Jurkat, Clone E6-1 (cell line): ENCODE data around the gene RACGAP1. TPM values are rescaled to one million over a fixed set of nuclear protein-coding genes. Genes with fewer than 3 reads are reported as not detected.

Source experiments
- DNase-seq: peaks from one replicate; pipeline ENCODE4 v3.0.0-alpha.2; 2011; ENCODE audit warnings: low read depth, low spot score
- H3K4me3 ChIP-seq: 2 replicates; pipeline ENCODE4 v1.5.1; 2011; ENCODE audit warnings: mild to moderate bottlenecking, low read length, control low read depth, moderate library complexity
- polyA plus RNA-seq: library from polyadenylated mRNA; unstranded; fragments of >200 nt; gene quantifications from one replicate; pipeline ENCODE4 v1.2.1, GENCODE V29; 2012; ENCODE audit warnings: missing spikeins; ENCODE audit not compliant: insufficient read length, insufficient read depth

RACGAP1 gene, protein sequence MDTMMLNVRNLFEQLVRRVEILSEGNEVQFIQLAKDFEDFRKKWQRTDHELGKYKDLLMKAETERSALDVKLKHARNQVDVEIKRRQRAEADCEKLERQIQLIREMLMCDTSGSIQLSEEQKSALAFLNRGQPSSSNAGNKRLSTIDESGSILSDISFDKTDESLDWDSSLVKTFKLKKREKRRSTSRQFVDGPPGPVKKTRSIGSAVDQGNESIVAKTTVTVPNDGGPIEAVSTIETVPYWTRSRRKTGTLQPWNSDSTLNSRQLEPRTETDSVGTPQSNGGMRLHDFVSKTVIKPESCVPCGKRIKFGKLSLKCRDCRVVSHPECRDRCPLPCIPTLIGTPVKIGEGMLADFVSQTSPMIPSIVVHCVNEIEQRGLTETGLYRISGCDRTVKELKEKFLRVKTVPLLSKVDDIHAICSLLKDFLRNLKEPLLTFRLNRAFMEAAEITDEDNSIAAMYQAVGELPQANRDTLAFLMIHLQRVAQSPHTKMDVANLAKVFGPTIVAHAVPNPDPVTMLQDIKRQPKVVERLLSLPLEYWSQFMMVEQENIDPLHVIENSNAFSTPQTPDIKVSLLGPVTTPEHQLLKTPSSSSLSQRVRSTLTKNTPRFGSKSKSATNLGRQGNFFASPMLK
- polyA plus RNA-seq = 133 TPM

DNA sequence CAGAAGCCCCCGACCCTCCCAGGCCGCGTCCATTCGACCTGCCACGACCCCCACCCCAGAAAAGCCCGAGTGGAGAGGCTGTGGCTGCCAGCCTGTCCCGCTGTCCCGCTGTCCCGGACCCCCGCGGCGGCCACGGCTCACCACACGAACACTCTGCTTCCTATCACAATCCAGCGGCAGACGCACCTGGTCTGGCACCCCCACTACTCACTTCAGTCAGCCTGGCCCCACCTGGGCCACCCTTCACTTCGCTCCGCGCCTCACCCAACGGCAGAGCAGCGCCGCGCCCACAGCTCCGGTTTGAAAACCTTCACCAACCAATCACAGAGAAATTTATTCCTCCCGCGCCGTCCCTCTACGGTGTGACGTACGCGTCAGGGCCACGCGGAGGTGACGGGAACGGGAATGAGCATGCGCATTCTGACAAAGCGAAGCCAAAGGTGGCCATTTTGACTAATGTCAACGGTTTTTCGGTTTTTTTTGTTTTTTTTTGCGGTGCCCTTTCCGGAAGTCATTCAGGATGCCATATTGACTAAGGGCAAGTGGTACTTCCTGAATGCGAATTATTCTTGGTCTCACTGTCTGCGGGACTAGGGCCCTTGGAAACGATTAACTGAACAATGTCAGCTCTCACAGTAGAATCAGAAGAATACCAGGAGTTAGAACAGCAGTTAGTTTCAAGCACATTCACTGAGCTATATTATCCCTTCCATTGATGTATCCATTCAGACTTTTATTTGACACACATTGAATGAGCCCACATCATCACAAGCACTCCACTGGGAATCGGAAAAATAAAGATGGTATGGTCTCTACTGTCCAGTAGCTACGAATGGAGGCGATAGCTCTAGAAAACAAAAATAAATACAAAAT is at the start of gene RACGAP1:
Gene RACGAP1, minus strand, starts transcription at position 308 of the 873 bp plus-strand sequence. CDS start 8,779 bp downstream, outside the sequence.
- peak; percentile 99 for DNase-seq
- H3K4me3 ChIP-seq = peak within 1 kb of the TSS; percentile 93

DNA sequence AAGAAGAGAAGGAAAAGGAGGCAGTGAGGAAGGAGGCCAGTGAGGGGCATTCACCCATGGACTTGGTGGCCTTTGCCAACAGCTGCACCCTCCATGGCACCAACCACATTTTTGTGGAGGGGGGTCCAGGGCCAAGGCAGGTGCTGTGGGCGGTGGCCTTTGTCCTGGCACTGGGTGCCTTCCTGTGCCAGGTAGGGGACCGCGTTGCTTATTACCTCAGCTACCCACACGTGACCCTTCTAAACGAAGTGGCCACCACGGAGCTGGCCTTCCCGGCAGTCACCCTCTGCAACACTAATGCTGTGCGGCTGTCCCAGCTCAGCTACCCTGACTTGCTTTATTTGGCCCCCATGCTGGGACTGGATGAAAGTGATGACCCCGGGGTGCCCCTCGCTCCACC is 48.4 kb upstream of the RACGAP1 start:
- H3K4me3 ChIP-seq = no peak overlapping the region
- DNase-seq = no peak

DNA sequence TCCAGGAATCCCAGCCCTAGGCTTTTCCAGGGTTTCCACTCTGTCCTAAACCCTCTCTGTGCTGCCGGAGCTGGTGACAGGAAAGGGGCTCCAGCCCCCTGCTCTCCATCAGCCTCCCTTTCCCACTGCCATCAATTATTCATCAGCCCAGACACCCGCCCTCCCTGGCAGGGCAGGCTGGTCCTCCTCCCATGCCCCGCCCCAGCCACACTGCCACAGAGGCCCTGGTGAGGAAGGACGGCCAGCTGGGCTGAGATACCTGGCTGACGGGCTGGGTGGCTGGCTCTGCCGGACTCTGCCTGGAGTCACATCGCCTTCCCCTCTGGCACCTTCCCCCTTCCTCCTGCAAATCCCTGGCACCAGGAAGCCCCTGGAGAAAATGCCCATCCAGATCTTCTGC is 47.9 kb upstream of the RACGAP1 start:
- no peak overlapping the region for H3K4me3 ChIP-seq
- DNase-seq = no peak

DNA sequence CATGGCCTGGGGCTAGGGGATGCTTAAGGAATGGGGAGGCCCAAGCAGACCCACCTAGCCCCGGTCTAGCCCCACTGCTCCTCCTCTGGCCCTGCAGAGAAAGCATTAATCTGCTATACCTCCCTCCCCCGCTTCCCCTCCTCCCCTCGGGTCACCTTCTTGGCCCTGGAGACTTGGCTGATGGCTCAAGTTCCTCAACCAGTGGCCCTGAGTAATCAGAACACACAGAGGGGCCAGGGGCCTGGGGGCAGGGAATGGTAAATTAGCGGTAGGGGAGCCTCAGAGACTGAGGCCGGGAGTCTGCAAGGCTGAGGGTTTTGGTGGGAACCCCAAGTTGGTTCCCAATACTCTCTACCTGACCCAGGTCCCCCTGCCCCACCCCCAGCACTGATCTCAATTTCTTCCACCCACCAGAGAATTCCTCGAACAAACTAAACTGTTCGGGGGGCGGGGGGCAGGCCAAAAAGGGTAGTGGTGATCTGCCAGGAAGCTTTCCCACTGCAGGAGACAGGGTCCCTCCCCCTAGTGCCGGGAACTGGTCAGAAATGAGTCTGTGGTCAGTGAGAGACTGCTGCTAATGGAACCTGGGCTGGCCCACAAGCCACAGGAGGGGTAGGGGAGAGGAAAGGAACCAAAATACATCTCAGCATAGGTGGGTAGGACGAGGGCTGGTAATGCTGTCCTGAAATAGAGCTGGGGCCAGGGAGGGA is 47.1 kb upstream of the RACGAP1 start:
- H3K4me3 ChIP-seq = no peak overlapping the region
- no peak for DNase-seq

DNA sequence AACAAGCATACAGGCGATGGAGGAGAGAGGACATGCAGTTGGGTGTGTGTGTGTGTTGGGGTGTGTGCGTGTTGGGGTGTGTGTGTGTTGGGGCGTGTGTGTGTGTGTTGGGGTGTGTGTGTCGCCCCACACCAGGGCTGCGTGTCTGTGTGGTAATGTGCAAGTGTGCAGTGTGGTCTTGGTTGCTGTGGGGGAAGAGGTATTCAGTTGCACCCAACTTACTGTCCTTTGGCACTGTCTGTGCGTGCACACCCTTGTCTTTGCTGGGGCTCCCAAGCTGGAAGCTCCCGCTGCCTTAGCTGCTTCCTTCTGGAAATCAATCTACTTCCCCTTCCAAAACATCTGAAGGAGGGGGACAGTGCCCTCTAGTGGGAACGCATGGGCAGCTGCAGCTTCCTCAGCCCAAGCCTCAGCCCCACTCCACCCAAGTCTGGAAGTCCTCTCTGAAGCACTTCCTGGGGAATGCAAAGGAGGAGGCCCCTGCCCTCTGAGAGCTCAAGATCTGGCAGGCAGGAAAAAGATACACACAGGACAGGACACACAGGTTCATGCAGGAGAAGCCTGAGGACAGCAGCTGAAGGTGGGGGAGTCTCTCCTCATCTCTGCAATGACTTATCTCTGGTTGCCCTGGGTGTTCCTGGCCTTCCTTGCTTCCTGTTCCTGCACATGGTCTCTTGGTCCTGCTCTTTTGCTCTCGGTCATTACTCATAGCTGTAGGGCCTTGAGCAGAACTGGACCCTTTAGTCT is 45.2 kb upstream of the RACGAP1 start:
- no peak overlapping the region for H3K4me3 ChIP-seq
- peak; percentile 61 for DNase-seq

DNA sequence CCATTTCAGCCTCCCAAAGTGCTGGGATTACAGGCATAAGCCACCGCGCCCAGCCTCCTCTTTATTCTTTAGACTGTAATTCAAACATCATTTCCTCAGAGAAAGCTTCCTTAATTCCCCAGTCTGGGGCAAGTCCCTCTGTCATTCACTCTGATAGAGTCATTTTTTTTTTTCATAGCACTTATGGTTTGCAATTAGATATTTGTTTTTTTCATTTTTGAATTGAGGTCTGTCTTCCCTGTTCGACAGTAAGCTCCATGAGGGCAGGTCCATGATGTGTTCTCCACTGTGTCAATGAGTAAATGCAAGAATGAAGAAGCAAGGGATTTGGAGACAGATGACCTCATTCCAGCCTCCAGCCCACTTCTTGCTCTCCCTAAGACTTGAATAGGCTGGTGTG is 44.2 kb upstream of the RACGAP1 start:
- no peak overlapping the region for H3K4me3 ChIP-seq
- no peak for DNase-seq

DNA sequence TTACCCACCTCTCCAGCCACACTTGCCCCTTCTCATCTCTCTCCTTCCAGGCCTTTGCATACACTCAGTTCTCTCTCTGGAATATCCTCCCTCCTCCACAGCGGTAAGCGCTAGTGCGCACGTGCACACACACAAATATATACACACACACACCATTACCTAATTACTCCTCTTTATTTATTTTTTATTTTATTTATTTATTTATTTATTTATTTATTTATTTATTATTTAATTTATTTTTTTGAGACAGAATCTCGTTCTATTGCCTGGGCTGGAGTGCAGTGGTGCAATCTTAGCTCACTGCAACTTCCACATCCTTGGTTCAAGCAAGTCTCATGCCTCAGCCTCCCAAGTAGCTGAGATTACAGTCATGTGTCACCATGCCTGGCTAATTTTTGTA is 43.8 kb upstream of the RACGAP1 start:
- no peak overlapping the region for H3K4me3 ChIP-seq
- DNase-seq = no peak

DNA sequence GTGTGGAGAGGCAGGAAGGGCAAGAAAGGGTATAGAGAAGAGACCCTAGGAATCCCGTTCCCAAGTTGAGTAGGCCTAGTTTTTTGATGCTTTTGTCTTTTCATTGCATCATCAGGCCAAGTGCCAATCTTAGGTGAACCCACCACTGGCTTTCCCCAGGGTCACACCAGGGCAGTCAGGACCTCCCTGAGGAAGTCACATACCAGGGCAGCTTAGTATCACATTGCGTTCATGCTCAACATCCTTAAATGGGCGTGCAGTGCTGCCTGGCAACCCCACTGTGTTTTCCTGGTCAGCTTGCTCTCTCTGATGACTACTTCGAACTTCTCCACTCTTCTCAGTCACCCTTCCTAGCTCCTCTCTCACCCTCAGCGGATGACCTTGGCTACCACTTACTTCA is 41.1 kb upstream of the RACGAP1 start:
- no peak for DNase-seq
- no peak overlapping the region for H3K4me3 ChIP-seq

DNA sequence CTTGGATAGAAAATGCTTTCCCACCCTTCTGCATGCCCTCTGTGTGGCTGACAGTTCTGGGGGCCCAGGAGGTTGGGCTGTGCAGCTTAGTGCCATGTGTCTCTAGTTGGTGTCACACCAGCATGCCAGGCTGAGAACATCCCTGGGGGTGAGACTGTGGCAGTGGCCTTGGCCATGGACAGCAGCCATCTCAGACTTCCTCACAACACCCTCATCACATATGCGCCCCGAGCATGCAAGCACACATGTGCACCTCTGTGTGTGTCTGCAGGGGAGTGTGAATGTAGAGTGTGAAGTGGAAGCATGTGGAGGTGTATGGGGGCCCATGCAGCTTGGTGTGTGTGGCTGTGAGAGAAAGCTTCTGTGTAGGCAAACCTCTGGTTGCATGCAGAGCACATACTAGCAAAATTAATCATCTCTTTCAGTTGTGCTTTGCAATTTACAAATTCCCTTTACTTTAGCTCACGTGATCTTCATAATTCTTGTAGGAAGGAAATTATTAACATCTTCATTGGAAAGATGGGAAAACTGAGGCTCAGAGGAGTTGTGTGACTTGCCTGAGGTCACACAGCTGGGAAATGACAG is 40.5 kb upstream of the RACGAP1 start:
- no peak overlapping the region for H3K4me3 ChIP-seq
- no peak for DNase-seq

DNA sequence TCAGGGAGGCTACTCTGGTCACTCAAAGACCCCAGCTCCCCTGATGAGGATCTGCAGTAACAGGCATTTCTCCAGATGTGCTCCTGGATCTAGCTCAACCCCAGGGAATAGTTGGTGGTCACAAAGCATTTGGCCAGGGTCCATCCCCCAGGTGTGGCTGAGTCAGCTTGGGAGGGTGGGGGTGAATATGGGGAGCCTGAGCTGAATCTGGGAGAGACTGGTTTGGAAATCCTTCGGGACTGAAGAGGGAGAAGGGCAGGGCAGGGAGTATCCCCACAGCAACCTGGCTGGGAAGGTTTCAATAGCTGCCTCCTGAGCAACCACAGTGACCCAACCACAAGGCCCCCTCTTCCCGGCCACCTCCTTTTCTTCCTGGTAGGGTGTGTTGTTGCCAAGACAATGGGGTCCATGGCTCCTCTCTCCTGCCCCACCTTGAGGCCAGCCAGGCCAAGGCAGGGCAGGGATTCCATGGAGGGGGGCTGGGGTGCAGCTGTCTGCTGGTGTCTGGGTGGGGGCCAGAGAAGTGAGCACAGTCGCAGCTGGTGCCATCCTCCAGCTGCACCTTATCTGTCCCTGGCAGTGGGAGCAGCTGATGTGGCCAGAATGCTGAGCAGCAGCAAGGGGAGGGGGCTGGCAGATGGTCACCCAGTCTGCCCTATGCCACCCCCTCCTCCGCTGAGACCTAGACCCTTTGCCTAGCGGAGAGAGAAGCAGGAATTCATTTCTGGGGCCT is 37.6 kb upstream of the RACGAP1 start:
- no peak overlapping the region for H3K4me3 ChIP-seq
- no peak for DNase-seq

DNA sequence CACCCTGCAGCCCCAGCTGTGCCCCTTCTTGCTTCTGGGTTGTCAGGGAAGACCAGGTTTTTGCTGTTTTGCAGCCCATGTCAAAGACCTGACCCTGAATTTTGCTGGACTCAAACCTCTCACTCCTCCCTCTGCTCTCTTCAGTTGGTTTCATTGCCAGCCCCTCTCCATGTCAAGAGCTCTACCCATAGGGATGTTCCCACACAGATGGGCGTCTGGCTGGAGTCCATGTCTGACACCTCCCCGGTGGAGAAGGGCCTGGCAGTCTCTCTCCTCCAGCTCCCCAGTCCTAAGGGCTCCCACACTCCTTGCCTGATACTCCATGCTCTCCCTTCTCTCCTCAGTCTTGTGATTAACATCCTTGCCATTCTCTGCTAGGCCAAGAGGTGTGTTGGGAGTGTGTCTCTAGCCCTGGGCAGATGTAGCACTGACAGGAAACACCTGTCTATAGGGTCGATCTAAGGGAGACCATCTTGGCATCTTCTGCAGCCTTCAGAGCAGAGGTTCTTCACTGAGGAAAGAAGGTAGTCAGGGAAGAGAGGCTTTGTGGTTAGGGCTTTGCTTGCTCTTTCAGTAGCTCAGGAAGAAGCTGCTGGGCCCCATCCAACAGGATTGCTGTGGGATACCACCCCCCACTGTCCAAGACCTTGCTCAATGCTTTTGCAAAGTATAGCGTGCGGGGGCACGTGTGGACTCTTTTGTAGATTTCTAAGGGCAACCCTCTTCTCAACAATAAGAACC is 36.8 kb upstream of the RACGAP1 start:
- peak; percentile 77 for DNase-seq

DNA sequence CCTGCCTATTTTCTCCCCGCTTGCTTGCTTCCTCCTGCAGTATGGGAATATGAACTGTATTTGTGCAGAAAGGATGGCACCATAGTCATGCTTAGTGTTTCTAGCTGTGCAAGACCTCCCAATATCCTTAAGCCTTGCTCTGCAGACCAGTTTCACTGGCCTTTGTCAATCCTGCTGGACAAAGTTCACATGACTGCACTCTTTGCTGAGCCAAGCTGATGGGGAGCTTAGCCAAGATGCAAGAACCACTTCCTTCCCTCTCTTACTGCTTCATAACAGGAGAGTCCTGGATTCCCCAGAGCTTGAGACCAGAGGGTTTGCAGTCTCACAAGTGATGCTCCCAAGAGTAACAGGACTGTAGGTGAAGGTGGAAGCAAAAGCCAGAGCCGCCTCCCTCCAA is 35.9 kb upstream of the RACGAP1 start:
- no peak overlapping the region for H3K4me3 ChIP-seq
- no peak for DNase-seq

More for the DNA sequence above, 36.8 kb upstream of the RACGAP1 start:
- no peak overlapping the region for H3K4me3 ChIP-seq

DNA sequence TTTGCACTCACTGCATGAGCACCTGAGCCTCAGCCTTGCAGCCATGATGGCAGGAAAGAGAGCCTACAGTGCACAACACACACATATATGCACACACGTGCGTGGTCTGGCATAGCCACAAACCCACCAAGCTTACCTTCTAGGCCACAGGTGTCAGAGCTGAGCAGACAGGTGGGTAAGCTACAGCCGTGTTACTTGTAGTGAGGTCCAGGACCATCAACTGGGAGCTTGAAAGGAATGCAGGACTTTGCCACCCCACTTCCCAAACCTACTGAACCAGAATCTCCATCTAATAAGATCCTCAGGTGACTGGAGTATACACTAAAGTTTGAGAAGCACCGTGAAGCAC is 34.8 kb upstream of the RACGAP1 start:
- DNase-seq = no peak
- peak overlapping the region; percentile 56 for H3K4me3 ChIP-seq

DNA sequence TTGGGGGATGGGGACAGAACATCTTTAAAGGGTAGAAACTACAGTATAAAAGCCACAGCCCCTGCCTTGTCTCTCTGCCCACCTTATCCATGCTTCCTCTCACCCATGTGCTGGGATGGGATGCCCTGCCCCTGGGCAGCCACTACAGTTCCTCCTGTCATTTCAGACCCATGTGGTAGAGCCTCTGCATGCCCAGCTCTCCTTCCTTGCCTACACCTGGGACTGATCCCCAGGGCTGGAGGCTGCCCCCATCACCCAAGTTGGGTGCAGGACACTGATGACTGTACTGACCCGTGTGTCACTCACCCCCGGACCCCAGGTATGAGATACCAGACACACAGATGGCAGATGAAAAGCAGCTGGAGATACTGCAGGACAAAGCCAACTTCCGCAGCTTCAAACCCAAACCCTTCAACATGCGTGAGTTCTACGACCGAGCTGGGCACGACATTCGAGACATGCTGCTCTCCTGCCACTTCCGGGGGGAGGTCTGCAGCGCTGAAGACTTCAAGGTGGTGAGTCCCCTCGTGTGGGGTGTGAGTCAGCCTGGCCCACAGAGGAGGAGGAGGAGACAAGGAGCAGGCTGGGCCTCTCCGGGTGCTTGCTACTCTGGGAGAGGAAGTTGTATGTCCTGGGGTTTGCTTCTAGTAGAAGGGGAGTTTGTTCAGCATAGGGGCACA is 34.3 kb upstream of the RACGAP1 start:
- DNase-seq = peak; percentile 85
- peak overlapping the region; percentile 56 for H3K4me3 ChIP-seq

DNA sequence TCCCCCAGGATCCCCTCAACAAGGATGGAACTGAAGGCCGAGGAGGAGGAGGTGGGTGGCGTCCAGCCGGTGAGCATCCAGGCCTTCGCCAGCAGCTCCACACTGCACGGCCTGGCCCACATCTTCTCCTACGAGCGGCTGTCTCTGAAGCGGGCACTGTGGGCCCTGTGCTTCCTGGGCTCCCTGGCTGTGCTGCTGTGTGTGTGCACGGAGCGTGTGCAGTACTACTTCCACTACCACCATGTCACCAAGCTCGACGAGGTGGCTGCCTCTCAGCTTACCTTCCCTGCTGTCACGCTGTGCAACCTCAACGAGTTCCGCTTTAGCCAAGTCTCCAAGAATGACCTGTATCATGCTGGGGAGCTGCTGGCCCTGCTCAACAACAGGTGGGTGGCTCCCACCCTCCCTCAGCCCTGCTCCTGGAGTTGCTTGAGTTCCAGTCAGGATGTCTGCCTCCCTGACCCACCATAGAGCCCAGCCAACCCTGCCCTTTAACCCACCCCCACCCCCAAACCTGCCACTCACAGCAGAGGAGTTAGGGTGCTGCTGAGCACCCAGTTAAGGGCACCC is 33.5 kb upstream of the RACGAP1 start:
- H3K4me3 ChIP-seq = peak overlapping the region; percentile 56
- DNase-seq = no peak
